ENCODE measurements around the gene RNF141.

Gene RNF141

DNA sequence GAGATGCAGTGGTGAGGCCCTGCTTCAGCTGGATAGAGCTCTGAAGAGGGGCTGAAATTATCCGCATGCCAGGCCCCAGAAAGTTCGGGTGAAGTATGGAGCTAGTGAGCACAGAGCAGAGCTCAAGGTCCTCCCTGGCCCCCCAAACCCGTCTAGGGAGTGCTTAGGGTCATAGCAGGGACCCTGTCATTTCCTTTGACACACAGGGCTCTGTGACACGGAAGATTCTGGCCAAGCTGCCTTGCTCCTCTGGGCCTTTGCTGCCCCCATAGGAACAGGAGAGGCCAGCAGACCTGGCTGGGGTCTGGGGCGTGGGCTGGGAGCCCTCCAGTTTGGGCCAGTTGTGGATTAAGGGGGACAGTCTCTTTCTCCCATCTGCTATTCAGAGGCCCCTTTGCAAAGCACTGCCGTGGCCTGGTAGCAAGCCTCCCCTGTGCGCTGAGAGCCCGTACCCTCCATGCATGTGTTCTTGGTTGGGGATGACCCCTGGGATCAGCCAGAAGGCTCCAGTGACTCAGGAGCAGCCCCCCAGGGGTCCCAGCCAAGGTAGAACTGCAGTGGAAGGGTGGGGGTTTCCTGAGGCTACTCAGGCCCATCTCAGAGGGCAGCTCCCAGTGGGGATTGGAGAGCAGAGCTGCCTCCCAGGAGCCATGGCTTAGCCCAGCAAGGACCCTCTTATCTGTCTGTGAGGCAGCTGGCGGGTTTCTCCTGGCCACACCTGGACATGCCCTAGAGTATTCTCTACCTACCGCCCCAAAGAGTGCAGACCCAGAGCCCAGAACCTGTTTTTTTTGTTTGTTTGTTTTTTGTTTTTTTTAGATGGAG is 42.3 kb downstream of the RNF141 start:
- H3K4me1 Mint-ChIP-seq: no peaks in the 10 kb centered on the region

DNA sequence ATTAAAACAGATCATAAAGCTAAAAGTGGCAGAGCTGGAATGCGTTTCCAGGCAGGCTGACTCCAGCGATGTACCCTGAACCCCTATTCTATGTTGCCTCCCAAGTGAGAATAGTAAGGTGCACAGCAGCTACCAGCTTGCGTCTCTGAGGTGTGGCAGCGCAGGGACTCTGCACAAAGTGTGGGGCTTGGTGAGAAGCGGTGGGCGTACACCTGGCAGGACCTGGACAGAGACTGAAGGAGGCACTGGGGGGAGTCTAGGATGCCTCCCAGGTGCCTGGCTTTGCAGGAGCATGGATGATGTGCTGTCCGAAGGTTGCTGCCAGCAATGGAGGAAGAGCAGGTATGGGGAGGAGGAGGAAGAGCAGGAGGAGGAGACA is 43.0 kb downstream of the RNF141 start:
- no peak overlapping the region for H3K4me3 Mint-ChIP-seq
- H3K4me1 Mint-ChIP-seq: no peaks in the 10 kb centered on the region
- no peak overlapping the region for H3K27ac Mint-ChIP-seq
- H3K27me3 Mint-ChIP-seq: no peaks in the 10 kb centered on the region
- no peaks in the 10 kb centered on the region for H3K9me3 Mint-ChIP-seq
- H3K36me3 Mint-ChIP-seq: peaks cover 8% of the 10 kb centered on the region

More for the DNA sequence above, 42.3 kb downstream of the RNF141 start:
- Mint-ChIP-seq H3K4me3 (no peak overlapping the region), H3K9me3 (no peaks in the 10 kb centered on the region), H3K27ac (no peak overlapping the region), H3K36me3 (peaks cover 8% of the 10 kb centered on the region), H3K27me3 (no peaks in the 10 kb centered on the region)

DNA sequence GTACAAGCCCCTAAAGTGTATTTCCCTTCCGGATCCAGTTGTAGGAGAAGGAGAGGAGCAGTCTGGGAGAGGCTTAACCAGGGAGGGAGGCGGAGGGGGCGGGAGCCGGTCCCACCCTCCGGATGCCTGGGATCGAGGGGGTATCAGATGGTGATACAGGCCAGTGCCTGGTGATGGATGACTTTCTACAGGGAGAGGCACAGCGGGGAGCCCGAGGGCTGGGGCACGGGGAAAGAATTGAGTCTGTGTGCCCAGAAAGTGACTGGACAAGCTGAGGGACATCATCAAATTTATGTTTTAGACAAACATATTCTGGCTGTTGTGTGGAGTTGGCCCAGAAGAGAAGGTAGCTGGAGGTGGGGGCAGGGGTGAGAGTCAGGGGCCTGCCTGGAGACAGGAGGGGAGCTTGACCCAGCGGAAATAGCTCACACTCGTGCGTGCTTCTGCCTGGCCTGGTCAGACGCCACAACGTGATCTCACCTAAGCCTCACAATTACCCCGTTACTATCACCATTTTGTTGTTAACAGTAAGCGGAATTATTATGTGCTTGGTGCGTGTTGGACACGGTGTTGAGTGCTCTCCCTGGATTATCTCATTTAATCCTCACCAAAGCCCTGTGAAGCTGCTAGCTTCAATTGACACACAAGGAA is 43.5 kb downstream of the RNF141 start:
- Mint-ChIP-seq H3K9me3 (no peaks in the 10 kb centered on the region), H3K4me3 (no peak overlapping the region), H3K27ac (no peak overlapping the region), H3K27me3 (no peaks in the 10 kb centered on the region), H3K36me3 (peaks cover 11% of the 10 kb centered on the region), H3K4me1 (no peaks in the 10 kb centered on the region)

DNA sequence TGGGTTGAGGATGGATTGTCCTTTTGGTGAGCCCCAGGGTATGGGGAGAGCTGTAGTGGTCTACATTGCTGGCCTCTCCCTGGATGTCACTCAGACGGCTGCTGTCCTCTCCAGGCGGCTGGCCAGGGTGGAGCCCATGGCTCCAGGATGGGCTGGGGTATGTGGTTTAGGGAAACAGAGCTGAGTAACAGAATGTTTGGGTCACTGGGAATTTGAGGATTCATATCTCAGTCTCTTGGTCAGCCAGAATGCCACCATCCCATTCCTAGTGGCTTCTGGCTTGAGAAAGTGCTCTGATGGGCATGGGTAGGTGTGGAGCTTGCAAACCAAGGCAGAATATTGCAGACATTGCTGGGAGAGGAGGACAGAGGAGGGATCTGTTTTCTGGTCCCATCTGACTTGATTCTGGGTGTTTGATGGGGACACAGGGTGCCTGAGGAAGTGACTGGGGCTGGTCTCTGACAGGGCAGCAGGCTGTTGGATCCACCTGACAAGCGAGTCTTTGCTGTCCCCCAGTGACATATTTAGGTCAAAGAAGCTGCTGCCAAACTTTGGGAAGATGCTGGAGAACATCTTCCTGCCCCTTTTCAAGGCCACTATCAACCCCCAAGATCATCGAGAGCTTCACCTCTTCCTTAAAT is 44.6 kb downstream of the RNF141 start:
- H3K36me3 Mint-ChIP-seq: peaks cover 17% of the 10 kb centered on the region
- no peak overlapping the region for H3K4me3 Mint-ChIP-seq
- no peaks in the 10 kb centered on the region for H3K4me1 Mint-ChIP-seq
- H3K27ac Mint-ChIP-seq: no peak overlapping the region
- no peaks in the 10 kb centered on the region for H3K9me3 Mint-ChIP-seq
- H3K27me3 Mint-ChIP-seq: no peaks in the 10 kb centered on the region

DNA sequence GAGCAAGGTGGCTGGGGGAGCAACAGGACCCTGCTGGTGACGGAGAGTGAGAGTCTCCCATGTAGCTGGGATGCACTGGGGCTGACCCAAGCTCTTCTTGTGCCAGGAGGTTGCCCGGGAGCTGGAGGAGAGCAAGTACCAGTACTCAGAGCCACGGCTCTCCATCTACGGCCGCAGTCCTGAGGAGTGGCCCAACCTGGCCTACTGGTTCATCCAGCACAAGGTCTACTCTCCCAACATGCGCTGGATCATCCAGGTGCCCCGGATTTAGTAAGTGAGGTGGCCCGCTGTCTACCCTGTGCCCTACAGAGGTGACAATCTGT is 45.6 kb downstream of the RNF141 start:
- Mint-ChIP-seq H3K4me1 (no peaks in the 10 kb centered on the region), H3K4me3 (no peak overlapping the region), H3K27me3 (no peaks in the 10 kb centered on the region), H3K36me3 (peaks cover 17% of the 10 kb centered on the region), H3K27ac (no peak overlapping the region), H3K9me3 (no peaks in the 10 kb centered on the region)

DNA sequence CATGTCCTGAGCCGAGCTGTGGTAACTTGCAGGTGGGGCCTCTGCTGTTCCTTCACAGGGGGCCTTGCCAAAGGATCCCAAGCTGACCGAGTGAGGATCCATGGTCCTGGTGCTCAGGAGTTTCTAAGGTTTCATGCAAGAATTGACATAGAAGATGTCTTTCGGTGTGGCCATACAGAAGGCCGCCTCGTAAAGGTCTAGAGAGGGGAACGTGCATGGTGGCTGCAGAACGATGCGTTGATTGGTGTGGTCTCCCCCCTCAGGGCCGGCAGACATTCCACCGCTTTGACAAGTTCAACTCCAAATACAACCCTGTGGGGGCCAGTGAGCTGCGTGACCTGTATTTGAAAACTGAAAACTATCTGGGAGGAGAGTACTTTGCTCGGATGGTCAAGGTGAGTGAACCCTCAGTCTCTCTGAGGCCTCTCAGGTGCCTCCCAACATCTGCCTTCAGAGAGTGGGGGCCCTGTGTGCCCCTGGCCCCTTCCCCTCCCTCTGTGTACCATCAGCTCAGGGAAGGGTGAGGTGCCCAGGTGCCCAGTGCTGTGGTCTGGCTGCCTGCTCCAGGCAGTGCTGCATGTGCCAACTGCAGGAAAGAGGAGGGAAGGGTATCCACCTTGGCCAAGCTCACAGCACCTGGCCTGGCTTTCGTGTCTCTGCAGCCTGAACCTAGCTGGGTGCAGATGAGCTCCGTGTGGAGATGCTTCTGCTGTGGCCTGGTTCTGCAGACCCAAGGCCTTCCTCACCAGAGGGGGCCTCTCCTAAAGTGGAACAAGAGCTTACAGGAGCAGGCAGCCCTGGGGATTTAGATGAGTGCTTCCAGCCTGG is 46.1 kb downstream of the RNF141 start:
- Mint-ChIP-seq H3K4me3 (no peak overlapping the region), H3K36me3 (peaks cover 16% of the 10 kb centered on the region), H3K4me1 (peaks cover 3% of the 10 kb centered on the region), H3K27me3 (no peaks in the 10 kb centered on the region), H3K9me3 (no peaks in the 10 kb centered on the region), H3K27ac (no peak overlapping the region)

DNA sequence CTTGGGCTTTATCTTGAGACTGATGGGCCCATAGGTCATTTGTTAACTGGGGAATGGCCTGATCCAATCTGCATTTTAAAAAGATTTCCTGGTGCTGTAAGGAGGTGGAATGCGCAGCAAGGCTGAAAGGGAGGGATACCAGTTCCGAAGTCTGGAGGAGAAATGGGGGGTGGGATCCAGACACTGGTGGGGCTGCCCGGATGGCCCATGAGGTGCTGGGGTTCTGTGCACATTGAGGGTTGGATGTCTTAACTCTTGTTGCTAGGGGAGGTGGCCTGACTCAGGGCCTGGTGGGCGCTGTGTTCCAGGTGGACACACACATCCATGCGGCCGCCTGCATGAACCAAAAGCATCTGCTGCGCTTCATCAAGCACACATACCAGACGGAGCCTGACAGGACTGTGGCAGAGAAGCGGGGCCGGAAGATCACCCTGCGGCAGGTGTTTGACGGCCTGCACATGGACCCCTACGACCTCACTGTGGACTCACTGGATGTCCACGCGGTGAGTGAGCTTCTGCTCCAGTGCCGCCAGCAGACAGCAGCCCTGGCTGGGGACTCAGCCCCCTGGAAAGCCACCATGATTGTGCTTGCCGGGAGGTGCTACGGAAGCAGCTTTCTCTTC is 47.8 kb downstream of the RNF141 start:
- Mint-ChIP-seq H3K4me1 (peaks cover 12% of the 10 kb centered on the region), H3K9me3 (no peaks in the 10 kb centered on the region), H3K36me3 (peaks cover 16% of the 10 kb centered on the region), H3K27me3 (no peaks in the 10 kb centered on the region), H3K4me3 (no peak overlapping the region), H3K27ac (no peak overlapping the region)

DNA sequence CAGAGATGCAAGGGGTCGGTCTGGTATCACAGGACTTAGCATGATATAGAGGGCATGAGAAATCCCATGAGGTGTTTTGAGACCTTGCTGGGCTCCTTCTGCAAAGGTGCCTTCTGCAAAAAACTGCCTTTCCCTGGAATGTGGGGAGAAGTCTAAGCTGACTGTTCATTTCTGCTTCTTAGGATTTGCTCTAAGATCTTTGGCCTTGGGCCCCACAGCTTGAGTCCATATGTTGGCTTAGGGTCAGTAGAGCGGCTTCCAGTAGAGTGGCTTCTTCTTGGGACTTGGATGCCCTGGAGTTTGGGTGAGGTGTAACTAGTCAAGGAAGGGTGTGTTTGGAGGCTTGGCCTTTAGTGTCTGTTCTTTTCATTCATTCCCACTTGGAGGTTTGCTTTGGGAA is 48.9 kb downstream of the RNF141 start:
- H3K9me3 Mint-ChIP-seq: no peaks in the 10 kb centered on the region
- peaks cover 15% of the 10 kb centered on the region for H3K4me1 Mint-ChIP-seq
- H3K27me3 Mint-ChIP-seq: no peaks in the 10 kb centered on the region
- H3K36me3 Mint-ChIP-seq: peaks cover 14% of the 10 kb centered on the region
- H3K4me3 Mint-ChIP-seq: no peak overlapping the region
- peak overlapping the region; percentile 14 for H3K27ac Mint-ChIP-seq

DNA sequence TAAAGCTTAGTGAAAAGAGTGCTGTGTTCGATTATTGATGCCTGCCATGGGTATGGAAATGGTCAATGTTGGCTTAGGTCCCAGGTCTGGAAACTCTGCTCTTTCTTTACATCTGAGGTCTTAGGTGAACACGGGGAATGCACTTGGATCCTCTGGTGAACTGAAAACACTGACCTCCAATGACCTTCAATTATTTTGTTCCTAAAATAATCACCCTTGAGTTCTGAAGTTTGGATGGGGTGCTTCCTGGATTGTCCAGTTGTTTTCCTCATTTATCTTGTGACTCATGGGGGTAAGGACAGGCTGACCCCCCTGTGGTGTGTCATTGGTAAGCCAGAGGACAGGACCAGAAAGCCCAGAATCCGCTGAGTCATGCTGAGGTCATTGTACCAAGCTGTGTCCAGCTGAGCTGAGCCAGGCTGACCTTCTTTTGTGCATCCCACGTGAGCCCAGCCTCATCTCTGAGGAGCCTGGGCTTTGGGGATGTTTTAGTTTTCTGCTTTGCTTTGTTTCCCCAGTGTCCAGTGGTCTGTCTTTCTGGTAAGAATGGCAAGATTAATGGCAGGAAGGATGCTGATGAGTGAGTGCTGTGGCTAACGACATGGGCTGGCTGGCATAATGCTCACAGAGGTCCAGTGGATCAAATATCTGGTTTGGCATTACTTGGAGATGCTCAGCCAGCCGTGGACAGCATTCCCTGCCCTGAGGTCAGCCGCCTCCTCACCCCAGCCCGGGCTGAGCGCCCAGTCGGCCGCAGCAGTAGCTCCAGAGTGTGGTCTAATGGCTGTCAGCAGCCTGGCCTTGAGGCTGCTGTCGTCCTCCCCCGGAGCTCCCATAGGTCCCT is 50.4 kb downstream of the RNF141 start:
- H3K27me3 Mint-ChIP-seq: no peaks in the 10 kb centered on the region
- H3K4me1 Mint-ChIP-seq: peaks cover 15% of the 10 kb centered on the region
- H3K27ac Mint-ChIP-seq: peak overlapping the region; percentile 88
- no peak overlapping the region for H3K4me3 Mint-ChIP-seq
- H3K36me3 Mint-ChIP-seq: peaks cover 12% of the 10 kb centered on the region
- no peaks in the 10 kb centered on the region for H3K9me3 Mint-ChIP-seq

DNA sequence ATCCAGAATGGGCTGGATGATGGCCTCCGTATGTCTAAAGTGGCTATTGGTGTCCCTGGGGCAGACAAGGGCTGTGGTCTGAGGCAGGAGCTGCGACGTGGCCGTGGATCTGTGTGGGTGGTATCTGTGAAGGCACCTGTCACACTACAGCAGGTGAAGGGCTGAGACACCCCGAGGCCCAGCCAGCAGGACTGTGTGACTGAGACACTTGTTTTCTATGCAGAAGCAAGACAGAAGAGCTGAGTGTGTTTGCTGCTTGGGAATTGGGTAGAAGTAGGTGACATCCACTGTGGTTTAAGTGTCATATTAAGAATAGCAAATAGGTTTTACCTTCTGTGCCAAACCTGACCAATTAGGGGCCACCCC is 51.0 kb downstream of the RNF141 start:
- H3K9me3 Mint-ChIP-seq: no peaks in the 10 kb centered on the region
- H3K4me1 Mint-ChIP-seq: peaks cover 15% of the 10 kb centered on the region
- no peak overlapping the region for H3K4me3 Mint-ChIP-seq
- H3K36me3 Mint-ChIP-seq: peaks cover 12% of the 10 kb centered on the region
- no peaks in the 10 kb centered on the region for H3K27me3 Mint-ChIP-seq
- peak overlapping the region; percentile 83 for H3K27ac Mint-ChIP-seq

DNA sequence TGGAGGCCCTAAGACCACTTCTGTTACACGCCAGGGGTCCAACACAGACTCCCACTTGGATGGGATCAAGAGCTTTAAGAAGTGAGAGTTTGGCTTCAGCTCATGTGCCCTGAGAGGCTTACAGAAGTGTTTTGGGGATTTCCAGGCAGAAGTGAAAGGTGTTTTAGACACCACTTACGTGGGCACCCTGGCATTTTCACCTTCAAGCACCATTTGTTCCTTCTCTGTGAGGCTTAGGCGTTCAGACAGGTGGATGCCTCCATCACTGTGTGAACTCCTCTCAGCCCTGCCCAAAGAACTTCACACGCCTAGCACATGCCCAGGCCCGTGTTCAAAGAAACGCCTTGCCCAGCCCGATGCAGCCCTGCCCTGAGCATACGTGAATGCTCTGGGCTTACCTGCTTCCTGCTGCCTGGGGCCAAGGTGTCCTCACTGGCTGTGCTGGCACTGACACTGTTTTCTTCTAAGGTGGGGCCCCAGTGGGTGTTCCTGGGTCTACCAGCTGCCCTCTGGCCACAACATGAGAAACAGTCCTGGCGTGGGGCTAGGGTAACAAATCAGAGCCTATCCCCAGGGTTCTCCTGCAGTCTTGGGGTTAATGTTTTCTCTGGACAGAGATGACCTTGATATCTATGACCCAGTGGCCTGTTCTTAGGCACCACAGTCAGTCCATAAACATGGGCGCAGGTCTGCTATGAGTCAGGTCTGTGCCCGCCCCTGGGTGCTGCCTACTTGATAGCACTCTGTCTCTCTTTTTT is 51.9 kb downstream of the RNF141 start:
- Mint-ChIP-seq H3K9me3 (no peaks in the 10 kb centered on the region), H3K36me3 (peaks cover 13% of the 10 kb centered on the region), H3K4me3 (no peak overlapping the region), H3K4me1 (peaks cover 15% of the 10 kb centered on the region), H3K27ac (no peak overlapping the region), H3K27me3 (no peaks in the 10 kb centered on the region)

DNA sequence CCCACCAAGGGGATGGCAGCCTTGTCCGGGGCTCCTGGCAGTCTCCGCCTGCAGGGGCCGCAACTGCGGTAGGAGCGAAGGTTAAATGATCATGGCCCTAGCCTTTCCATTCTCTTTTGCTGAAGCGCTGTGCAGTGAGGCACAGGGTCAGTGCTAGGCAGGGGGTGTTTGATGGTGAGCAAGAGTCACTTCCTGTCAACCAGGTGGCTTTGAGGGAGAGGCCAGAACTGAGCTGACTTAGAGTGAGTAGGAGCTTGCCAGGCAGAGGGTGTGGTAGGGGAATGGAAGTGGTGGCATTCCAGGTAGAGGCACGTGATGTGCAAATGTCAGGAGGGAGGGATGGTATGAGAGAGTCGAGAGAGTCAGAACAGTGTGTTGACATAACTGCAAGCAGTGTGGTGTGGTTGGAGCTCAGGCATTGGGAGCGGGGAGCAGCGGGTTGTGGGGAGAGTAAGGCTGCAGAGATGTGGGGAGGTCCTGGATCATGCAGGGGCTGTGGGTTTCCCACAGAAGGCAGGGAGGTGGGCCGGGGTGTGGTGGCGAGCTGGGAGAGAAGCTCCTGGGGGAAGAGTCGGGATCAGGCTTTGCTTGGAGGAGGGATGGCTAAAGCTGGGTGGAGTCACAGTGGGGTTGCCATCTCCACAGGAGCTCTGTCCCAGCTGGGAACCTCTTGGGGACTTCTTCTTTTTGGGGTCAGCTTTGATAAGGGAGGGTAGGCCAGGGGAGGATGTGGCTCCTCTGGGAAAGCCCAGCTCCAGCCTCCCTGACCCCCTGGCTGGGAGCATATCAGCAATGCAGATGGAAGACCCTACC is 52.7 kb downstream of the RNF141 start:
- no peak overlapping the region for H3K4me3 Mint-ChIP-seq
- H3K36me3 Mint-ChIP-seq: peaks cover 13% of the 10 kb centered on the region
- peak overlapping the region; percentile 24 for H3K27ac Mint-ChIP-seq
- no peaks in the 10 kb centered on the region for H3K9me3 Mint-ChIP-seq
- H3K4me1 Mint-ChIP-seq: peaks cover 15% of the 10 kb centered on the region
- no peaks in the 10 kb centered on the region for H3K27me3 Mint-ChIP-seq

DNA sequence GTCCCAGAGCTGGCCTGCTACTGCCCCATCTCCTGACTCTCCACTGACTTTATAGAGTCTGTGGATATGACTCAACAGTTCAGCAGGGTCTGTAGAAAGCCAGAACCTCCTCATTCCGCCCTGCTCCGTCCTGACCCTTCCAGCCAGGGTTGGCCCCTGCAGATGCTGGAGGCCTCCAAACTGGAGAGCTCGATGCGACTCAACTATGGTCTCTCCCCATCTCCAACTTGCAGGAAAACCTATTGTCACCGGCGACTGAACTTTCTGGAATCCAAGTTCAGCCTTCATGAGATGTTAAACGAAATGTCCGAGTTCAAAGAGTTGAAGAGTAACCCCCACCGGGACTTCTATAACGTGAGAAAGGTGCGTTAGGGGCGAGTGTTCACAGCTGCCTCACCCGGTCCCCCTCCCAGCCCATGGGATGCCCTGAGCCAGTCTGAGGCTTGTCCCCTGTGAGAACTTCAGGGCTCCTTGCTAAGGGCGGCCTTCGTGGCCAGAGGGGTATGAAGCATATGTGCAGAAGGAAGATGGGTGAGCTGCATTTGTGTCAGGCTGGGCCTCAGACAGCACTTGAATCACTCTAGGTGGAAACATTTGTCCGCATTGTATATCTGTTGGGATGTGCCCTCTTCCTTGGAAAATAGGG is 53.9 kb downstream of the RNF141 start:
- no peak overlapping the region for H3K27ac Mint-ChIP-seq
- H3K36me3 Mint-ChIP-seq: peaks cover 8% of the 10 kb centered on the region
- no peak overlapping the region for H3K4me3 Mint-ChIP-seq
- H3K9me3 Mint-ChIP-seq: no peaks in the 10 kb centered on the region
- H3K27me3 Mint-ChIP-seq: no peaks in the 10 kb centered on the region
- peaks cover 15% of the 10 kb centered on the region for H3K4me1 Mint-ChIP-seq
